ENCODE results near the gene PAF1. TPM values are rescaled to one million over a fixed set of nuclear protein-coding genes. Genes with fewer than 3 reads are reported as not detected.

Gene PAF1
- total RNA-seq, 1 experiment from 2014 or later: 53.5 TPM

DNA sequence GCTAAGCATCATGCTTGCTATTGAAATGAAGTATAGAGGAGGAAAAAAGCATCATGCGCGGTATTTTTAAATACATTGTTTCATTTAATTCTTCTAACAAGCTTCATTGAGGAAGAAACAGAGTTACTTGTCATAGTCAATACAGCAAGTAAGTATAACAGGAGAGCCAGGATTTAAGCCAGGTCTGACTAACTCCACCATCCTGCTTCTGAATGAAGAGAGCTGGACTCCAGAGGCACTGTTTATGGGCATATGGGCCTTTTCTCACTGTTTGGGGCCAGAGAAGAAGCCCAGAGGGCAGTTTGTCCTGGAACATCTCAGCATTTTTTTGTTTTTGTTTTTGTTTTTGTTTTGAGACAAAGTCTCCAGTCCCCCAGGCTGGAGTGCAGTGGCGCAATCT, 40.8 kb downstream of the PAF1 start:
- ChIA-PET RAD21 (ENCODE audit: low non-redundant PET in 1 of 2, low total read pairs in 2 of 2, uncharacterized antibody in 2 of 2, unreplicated experiment in 2 of 2) (no interaction called here), CTCF (interaction anchor here (0.6 kb wide), 1 partner anchor 494 kb away, joined by 4 read pairs; no protein-coding TSS in a partner anchor), POLR2A (interaction anchor here (1.2 kb wide), 1 partner anchor 8 kb away, joined by 3 read pairs; the partner anchor contains the start of gene SAMD4B)
- Histone ChIP-seq H3K36me3 (ENCODE audit: control insufficient read depth in 1 of 2, insufficient read depth in 2 of 2, low read length in 2 of 2) (peaks cover 29 to 48% of the 10 kb centered on the region in 2 experiments), H3K27ac (ENCODE audit: low read depth, low read length) (no peak overlapping the region), H2AFZ (ENCODE audit: low read depth, low read length, poor library complexity, severe bottlenecking) (no peak overlapping the region), H3K4me1 (ENCODE audit: control insufficient read depth in 1 of 2, insufficient read depth in 2 of 2, low read length in 2 of 2) (no peaks in the 10 kb centered on the region), H3K9me2 (ENCODE audit: insufficient read depth) (no peaks in the 10 kb centered on the region), H3K4me2 (ENCODE audit: low read length) (no peak overlapping the region), H3K4me3 (replicated peaks in 1 of 2; ENCODE audit: low read depth in 1 of 2, low read length in 2 of 2) (no peak overlapping the region), H4K20me1 (ENCODE audit: insufficient read depth) (peaks cover 4% of the 10 kb centered on the region; the same call in 1 of the 2 replicates), H3K9ac (ENCODE audit: low read length) (no peak overlapping the region), H3K27me3 (ENCODE audit: insufficient read depth, low read length) (no peaks in the 10 kb centered on the region), H3K9me3 (ENCODE audit: control insufficient read depth in 1 of 2, insufficient read depth in 1 of 2, low read depth in 1 of 2, low read length in 2 of 2) (no peaks in the 10 kb centered on the region), H3K79me2 (ENCODE audit: insufficient read depth, low read length) (peaks cover 73% of the 10 kb centered on the region)
- BruUV-seq (replicated peaks): no TSS peak
- no peak for ATAC-seq
- no peak for DNase-seq (ENCODE audit: low read depth, low spot score)
- intact Hi-C loops (cut with micrococcal nuclease): no loop called here
- TF ChIP-seq, protein P1, sequence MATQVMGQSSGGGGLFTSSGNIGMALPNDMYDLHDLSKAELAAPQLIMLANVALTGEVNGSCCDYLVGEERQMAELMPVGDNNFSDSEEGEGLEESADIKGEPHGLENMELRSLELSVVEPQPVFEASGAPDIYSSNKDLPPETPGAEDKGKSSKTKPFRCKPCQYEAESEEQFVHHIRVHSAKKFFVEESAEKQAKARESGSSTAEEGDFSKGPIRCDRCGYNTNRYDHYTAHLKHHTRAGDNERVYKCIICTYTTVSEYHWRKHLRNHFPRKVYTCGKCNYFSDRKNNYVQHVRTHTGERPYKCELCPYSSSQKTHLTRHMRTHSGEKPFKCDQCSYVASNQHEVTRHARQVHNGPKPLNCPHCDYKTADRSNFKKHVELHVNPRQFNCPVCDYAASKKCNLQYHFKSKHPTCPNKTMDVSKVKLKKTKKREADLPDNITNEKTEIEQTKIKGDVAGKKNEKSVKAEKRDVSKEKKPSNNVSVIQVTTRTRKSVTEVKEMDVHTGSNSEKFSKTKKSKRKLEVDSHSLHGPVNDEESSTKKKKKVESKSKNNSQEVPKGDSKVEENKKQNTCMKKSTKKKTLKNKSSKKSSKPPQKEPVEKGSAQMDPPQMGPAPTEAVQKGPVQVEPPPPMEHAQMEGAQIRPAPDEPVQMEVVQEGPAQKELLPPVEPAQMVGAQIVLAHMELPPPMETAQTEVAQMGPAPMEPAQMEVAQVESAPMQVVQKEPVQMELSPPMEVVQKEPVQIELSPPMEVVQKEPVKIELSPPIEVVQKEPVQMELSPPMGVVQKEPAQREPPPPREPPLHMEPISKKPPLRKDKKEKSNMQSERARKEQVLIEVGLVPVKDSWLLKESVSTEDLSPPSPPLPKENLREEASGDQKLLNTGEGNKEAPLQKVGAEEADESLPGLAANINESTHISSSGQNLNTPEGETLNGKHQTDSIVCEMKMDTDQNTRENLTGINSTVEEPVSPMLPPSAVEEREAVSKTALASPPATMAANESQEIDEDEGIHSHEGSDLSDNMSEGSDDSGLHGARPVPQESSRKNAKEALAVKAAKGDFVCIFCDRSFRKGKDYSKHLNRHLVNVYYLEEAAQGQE (IDR thresholded peaks at IDR 0.05; ENCODE audit: low read depth): no peak
- TF ChIP-seq, protein P2, sequence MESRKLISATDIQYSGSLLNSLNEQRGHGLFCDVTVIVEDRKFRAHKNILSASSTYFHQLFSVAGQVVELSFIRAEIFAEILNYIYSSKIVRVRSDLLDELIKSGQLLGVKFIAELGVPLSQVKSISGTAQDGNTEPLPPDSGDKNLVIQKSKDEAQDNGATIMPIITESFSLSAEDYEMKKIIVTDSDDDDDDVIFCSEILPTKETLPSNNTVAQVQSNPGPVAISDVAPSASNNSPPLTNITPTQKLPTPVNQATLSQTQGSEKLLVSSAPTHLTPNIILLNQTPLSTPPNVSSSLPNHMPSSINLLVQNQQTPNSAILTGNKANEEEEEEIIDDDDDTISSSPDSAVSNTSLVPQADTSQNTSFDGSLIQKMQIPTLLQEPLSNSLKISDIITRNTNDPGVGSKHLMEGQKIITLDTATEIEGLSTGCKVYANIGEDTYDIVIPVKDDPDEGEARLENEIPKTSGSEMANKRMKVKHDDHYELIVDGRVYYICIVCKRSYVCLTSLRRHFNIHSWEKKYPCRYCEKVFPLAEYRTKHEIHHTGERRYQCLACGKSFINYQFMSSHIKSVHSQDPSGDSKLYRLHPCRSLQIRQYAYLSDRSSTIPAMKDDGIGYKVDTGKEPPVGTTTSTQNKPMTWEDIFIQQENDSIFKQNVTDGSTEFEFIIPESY (IDR thresholded peaks at IDR 0.05; ENCODE audit: extremely low read depth, insufficient replicate concordance, low read length): no peak
- TF ChIP-seq, protein P3, sequence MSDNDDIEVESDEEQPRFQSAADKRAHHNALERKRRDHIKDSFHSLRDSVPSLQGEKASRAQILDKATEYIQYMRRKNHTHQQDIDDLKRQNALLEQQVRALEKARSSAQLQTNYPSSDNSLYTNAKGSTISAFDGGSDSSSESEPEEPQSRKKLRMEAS (IDR thresholded peaks at IDR 0.05): no peak
- TF ChIP-seq CBX3 (IDR thresholded peaks at IDR 0.05; ENCODE audit: low read depth): no peak
- TF ChIP-seq RAD21 (IDR thresholded peaks at IDR 0.05; ENCODE audit: low read depth): no peak
- TF ChIP-seq POLR2A (IDR thresholded peaks at IDR 0.05; ENCODE audit: borderline replicate concordance, extremely low read depth, insufficient read depth, insufficient read length): no peak
- no peak for TF ChIP-seq TCF7L2 (IDR thresholded peaks at IDR 0.05; ENCODE audit: borderline replicate concordance, extremely low read depth, insufficient read depth, insufficient read length)
- TF ChIP-seq SP1 (IDR thresholded peaks at IDR 0.05; ENCODE audit: low read depth): no peak
- no peak for TF ChIP-seq ZFX (IDR thresholded peaks at IDR 0.05)
- TF ChIP-seq POLR2AphosphoS5 (IDR thresholded peaks at IDR 0.05; ENCODE audit: low read depth, low read length): no peak
- no peak for TF ChIP-seq EZH2 (IDR thresholded peaks at IDR 0.05)
- TF ChIP-seq SIN3A (IDR thresholded peaks at IDR 0.05; ENCODE audit: low read depth): no peak
- no peak for TF ChIP-seq JUND (IDR thresholded peaks at IDR 0.05)
